ENCODE results near the gene CHAC1. TPM values are rescaled to one million over a fixed set of nuclear protein-coding genes. Genes with fewer than 3 reads are reported as not detected.

Gene CHAC1
- total RNA-seq, 1 experiment from 2014 or later = 48.7 TPM

DNA sequence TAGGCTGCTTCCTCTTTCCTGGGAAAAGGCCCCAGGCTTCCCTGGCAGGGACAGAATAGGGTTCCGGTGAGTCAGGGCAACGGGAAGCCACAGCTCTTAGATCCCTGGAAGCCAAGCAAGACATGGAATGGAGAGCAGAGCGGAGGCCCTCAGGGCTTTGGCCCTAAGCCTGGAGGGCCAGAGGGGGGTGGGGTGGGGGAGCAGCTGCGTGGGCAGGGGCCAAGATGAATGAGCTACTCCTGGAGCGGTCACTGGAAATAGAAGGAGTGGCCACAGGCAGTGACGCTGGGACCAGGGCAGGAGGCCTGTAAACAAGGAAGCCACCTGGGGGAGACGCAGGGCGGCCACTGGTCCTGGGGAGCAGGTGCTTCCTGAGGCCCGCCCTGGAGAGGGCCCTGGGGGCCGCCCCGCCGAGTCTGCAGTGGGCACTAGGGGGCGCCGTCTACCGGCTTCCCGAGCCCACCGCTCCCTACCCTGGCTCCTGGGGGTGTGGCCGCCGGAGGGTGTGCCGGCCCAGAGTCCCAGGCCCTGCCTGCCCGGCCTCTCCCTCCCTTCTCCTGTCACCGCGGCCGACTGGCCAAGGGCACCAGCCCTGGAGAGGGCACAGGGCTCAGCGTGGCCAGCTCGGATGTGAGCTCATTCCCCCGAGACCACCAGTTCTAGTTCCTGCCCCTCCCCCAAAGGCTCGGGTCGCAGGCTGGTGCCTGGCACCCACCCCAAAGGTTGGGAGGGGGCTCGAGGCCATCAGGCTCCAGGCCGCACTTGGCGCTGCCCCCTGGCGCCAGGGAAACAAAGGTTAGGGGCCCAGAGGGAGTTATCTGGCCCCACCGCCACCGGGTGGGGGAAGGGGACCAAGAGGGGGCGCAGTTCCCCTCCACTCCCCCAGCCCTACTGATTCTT, 46.9 kb upstream of the CHAC1 start:
- Histone ChIP-seq H3K56ac (ENCODE audit: insufficient read length, low read depth, low read length) (no peak overlapping the region), H3K9ac (ENCODE audit: extremely low read depth, insufficient read length, low read length) (no peak overlapping the region), H3K79me2 (ENCODE audit: insufficient read depth, low read length) (no peaks in the 10 kb centered on the region), H2BK5ac (ENCODE audit: insufficient read length, low read length) (no peak overlapping the region), H2BK12ac (ENCODE audit: insufficient read length, low read depth, low read length) (no peak overlapping the region), H3K23ac (ENCODE audit: insufficient read length, low read depth, low read length) (no peak overlapping the region), H4K8ac (replicated peaks; ENCODE audit: insufficient read length, low read depth, low read length) (no peak overlapping the region), H2BK20ac (ENCODE audit: low read depth, low read length, poor library complexity, severe bottlenecking) (no peak overlapping the region), H2BK15ac (ENCODE audit: low read depth, low read length) (no peak overlapping the region), H3K9me3 (ENCODE audit: control insufficient read depth, low read depth, low read length) (no peaks in the 10 kb centered on the region), H3K18ac (ENCODE audit: insufficient read length, low read depth, low read length) (no peak overlapping the region), H2AFZ (ENCODE audit: low read length) (no peak overlapping the region), H4K5ac (ENCODE audit: insufficient read length, low read depth, low read length) (no peak overlapping the region), H3K79me1 (ENCODE audit: insufficient read depth, low read depth, low read length, poor library complexity, severe bottlenecking) (peaks cover 2% of the 10 kb centered on the region), H4K91ac (ENCODE audit: insufficient read length, low read depth, low read length) (no peak overlapping the region), H3K23me2 (ENCODE audit: insufficient read length, low read depth, low read length, poor library complexity, severe bottlenecking) (no peaks in the 10 kb centered on the region), H3K4me2 (ENCODE audit: insufficient read depth, insufficient read length, low read length) (peak overlapping the region; percentile 61), H2BK120ac (ENCODE audit: low read depth, low read length, poor library complexity, severe bottlenecking) (no peak overlapping the region), H2AK5ac (ENCODE audit: insufficient read length, low read length) (no peak overlapping the region), H3K4me1 (ENCODE audit: insufficient read depth, low read length) (no peaks in the 10 kb centered on the region), H3K4ac (ENCODE audit: low read depth, low read length) (no peak overlapping the region), H3K14ac (ENCODE audit: insufficient read depth, low read length) (peak overlapping the region; percentile 17; the same call in 1 of the 2 replicates), H3K27me3 (ENCODE audit: insufficient read depth, low read length) (no peaks in the 10 kb centered on the region), H4K20me1 (ENCODE audit: control insufficient read depth, insufficient read depth, insufficient read length) (no peaks in the 10 kb centered on the region), H3T11ph (ENCODE audit: low read length) (no peak overlapping the region), H3K27ac (ENCODE audit: insufficient read length, low read depth, low read length) (no peak overlapping the region)
- TF ChIP-seq CTCF (conservative IDR thresholded peaks at IDR 0.05) = peak; percentile 96
- H3K9me3 Mint-ChIP-seq = no peaks in the 10 kb centered on the region
- H3K4me1 Mint-ChIP-seq = peaks cover 20 to 22% of the 10 kb centered on the region in 2 experiments
- peaks cover 6% of the 10 kb centered on the region for H3K27me3 Mint-ChIP-seq (ENCODE audit: low read depth)
- DNase-seq = peak; percentile 96
- no CpG with 5 or more reads among the region's 36 CpGs for WGBS (ENCODE audit: extremely low coverage, insufficient read length, low lambda C conversion rate)
- H3K27ac Mint-ChIP-seq = no peak overlapping the region; a peak in 1 of 7 replicates
- H3K36me3 Mint-ChIP-seq (ENCODE audit: insufficient read depth in 1 of 3, low read depth in 3 of 3) = peaks cover 12 to 36% (median 21%) of the 10 kb centered on the region in 3 experiments
- peak overlapping the region; percentile 56 to 71; a peak in 4 of 5 replicates for H3K4me3 Mint-ChIP-seq

Measured in H9 (cell line).